GM12892 (cell line): Measurements from ENCODE around the gene KRT79.
"Not testable (repeated sequence)": the region's sequence is repeated elsewhere in the genome, so short reads cannot be mapped to it uniquely, and the experiment has no call there.

Experiments
- POLR2A ChIP-seq: IDR thresholded peaks from 2 replicates; pipeline ENCODE4 v1.6.1; 2011; ENCODE audit warnings: low read depth, low read length, control low read depth
- POLR2AphosphoS5 ChIP-seq: IDR thresholded peaks from 2 replicates; pipeline ENCODE4 v1.6.1; 2011; ENCODE audit warnings: low read depth, low read length, control low read depth
- TAF1 ChIP-seq: IDR thresholded peaks from 2 replicates; pipeline ENCODE4 v1.6.1; 2011; ENCODE audit warnings: low read depth, mild to moderate bottlenecking, control low read depth, low read length, borderline replicate concordance

- TF ChIP-seq POLR2A, POLR2AphosphoS5, TAF1: not testable (repeated sequence)
Observed at GRCh38 chr12:52856077-52856476, 22.0 kb upstream of the KRT79 start.
